Vagina (tissue), 2 donors: ENCODE measurements around the gene TMPRSS7.

ENCODE experiments used
- POLR2A ChIP-seq, 2 donors: fragments of 450-650 bp; IDR thresholded peaks; one replicate each; pipeline ENCODE4 v1.6.1; 2017; ENCODE audit warnings: antibody characterized with exemption in 2 of 2, mild to moderate bottlenecking in 2 of 2, moderate library complexity in 2 of 2
- TF ChIP-seq, protein P1 (sequence below), 3 experiments: fragments of 450-650 bp in 2 of 3; fragments of 200-600 bp in 1 of 3; sonication (generic) in 1 of 3; IDR thresholded peaks; one replicate each; pipeline ENCODE4 v1.5.1; 2017 to 2019; ENCODE audit warnings: antibody characterized with exemption in 3 of 3, mild to moderate bottlenecking in 2 of 3, moderate library complexity in 2 of 3

DNA sequence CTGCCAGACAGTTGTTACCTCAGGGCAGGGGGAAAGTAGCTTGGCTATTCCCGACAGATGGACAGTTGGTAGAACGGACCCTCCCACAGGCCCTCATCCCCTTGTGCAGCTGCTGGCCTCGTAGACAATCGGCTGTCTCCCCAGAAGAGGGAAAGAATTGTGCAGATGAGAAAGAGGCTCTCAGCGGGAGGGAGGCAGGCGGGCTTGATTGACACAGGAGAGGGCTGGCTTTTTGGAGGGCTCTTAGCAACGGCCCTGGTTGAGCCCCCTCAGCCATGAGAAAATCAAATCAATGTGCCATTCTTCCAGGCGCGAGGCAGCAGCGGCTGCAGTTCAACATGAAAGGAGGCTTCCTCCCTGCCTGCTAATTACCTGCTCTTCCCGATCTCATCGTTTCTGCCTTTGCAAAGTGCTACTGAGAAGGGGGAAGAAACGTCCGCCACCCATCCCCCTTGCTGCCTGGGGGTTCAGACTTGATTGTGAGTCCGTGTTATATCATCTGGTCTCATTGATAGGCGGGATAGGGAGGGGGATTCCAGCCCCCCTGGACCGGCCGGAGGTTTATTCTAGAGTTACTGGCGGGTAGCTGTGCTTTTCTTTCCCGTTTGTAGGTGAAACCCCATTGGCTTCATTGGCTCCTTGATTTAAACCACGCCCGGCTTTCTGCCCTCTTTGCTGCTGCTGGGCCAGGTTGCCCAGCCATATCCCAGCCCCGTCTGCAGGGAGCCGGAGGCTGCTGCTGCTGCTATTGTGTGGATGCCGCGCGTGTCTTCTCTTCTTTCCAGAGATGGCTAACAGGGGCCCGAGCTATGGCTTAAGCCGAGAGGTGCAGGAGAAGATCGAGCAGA, 35.7 kb upstream of the TMPRSS7 start, which contains the start of gene TAGLN3:
- TF ChIP-seq, protein P1, sequence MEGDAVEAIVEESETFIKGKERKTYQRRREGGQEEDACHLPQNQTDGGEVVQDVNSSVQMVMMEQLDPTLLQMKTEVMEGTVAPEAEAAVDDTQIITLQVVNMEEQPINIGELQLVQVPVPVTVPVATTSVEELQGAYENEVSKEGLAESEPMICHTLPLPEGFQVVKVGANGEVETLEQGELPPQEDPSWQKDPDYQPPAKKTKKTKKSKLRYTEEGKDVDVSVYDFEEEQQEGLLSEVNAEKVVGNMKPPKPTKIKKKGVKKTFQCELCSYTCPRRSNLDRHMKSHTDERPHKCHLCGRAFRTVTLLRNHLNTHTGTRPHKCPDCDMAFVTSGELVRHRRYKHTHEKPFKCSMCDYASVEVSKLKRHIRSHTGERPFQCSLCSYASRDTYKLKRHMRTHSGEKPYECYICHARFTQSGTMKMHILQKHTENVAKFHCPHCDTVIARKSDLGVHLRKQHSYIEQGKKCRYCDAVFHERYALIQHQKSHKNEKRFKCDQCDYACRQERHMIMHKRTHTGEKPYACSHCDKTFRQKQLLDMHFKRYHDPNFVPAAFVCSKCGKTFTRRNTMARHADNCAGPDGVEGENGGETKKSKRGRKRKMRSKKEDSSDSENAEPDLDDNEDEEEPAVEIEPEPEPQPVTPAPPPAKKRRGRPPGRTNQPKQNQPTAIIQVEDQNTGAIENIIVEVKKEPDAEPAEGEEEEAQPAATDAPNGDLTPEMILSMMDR (IDR thresholded peaks at IDR 0.05), result no peak
- no peak for TF ChIP-seq POLR2A (IDR thresholded peaks at IDR 0.05)
